ENCODE measurements around the gene IL9R.
"Not testable (repeated sequence)": the region's sequence is repeated elsewhere in the genome, so short reads cannot be mapped to it uniquely, and the experiment has no call there.

Gene IL9R

GRCh38 chrX:155971658-155972057 lies 25.8 kb upstream of the IL9R start:
- H3K27me3 Mint-ChIP-seq (ENCODE audit: low read depth); DNase-seq (ENCODE audit: low spot score); H3K27ac Mint-ChIP-seq; H3K36me3 Mint-ChIP-seq (ENCODE audit: low read depth); H3K4me3 Mint-ChIP-seq: not testable (repeated sequence)
- Mint-ChIP-seq H3K9me3 (peaks cover 27% of the 10 kb centered on the region), H3K4me1 (ENCODE audit: low read depth) (peaks cover 25% of the 10 kb centered on the region)

- Mint-ChIP-seq H3K9me3 (peaks cover 27% of the 10 kb centered on the region), H3K4me1 (ENCODE audit: low read depth) (peaks cover 20% of the 10 kb centered on the region)
- not testable (repeated sequence) for H3K27ac Mint-ChIP-seq; DNase-seq (ENCODE audit: low spot score); H3K4me3 Mint-ChIP-seq; H3K27me3 Mint-ChIP-seq (ENCODE audit: low read depth); H3K36me3 Mint-ChIP-seq (ENCODE audit: low read depth)
These were observed 25.3 kb upstream of the IL9R start for GRCh38 chrX:155972241-155972640.

- H3K36me3 Mint-ChIP-seq (ENCODE audit: low read depth), result no peaks in the 10 kb centered on the region
- H3K27me3 Mint-ChIP-seq (ENCODE audit: low read depth), result peaks cover 11% of the 10 kb centered on the region
- no peaks in the 10 kb centered on the region for H3K4me1 Mint-ChIP-seq (ENCODE audit: low read depth)
- H3K4me3 Mint-ChIP-seq, result no peak overlapping the region
- DNase-seq (ENCODE audit: low spot score), result no peak
- H3K27ac Mint-ChIP-seq, result no peak overlapping the region
- H3K9me3 Mint-ChIP-seq, result peaks cover 7% of the 10 kb centered on the region
These were observed 14.2 kb upstream of the IL9R start for GRCh38 chrX:155983326-155983725.

- Mint-ChIP-seq H3K27me3 (ENCODE audit: low read depth) (peaks cover 8% of the 10 kb centered on the region), H3K27ac (no peak overlapping the region), H3K4me3 (no peak overlapping the region), H3K9me3 (peaks cover 12% of the 10 kb centered on the region), H3K36me3 (ENCODE audit: low read depth) (peaks cover 2% of the 10 kb centered on the region), H3K4me1 (ENCODE audit: low read depth) (no peaks in the 10 kb centered on the region)
- no peak for DNase-seq (ENCODE audit: low spot score)
These were observed 12.3 kb upstream of the IL9R start for GRCh38 chrX:155985208-155985607.

GRCh38 chrX:155986995-155987394 lies 10.5 kb upstream of the IL9R start:
- H3K36me3 Mint-ChIP-seq (ENCODE audit: low read depth); H3K27ac Mint-ChIP-seq; H3K27me3 Mint-ChIP-seq (ENCODE audit: low read depth); H3K4me3 Mint-ChIP-seq; H3K4me1 Mint-ChIP-seq (ENCODE audit: low read depth); DNase-seq (ENCODE audit: low spot score): not testable (repeated sequence)
- H3K9me3 Mint-ChIP-seq, result peaks cover 12% of the 10 kb centered on the region

- Mint-ChIP-seq H3K36me3 (ENCODE audit: low read depth) (peaks cover 2% of the 10 kb centered on the region), H3K27me3 (ENCODE audit: low read depth) (peaks cover 4% of the 10 kb centered on the region), H3K4me3 (no peak overlapping the region), H3K27ac (no peak overlapping the region), H3K4me1 (ENCODE audit: low read depth) (no peaks in the 10 kb centered on the region), H3K9me3 (peaks cover 5% of the 10 kb centered on the region)
- no peak for DNase-seq (ENCODE audit: low spot score)
These were observed 8.6 kb upstream of the IL9R start for GRCh38 chrX:155988859-155989258.

- Mint-ChIP-seq H3K27ac (no peak overlapping the region), H3K4me3 (no peak overlapping the region), H3K27me3 (ENCODE audit: low read depth) (peaks cover 4% of the 10 kb centered on the region), H3K4me1 (ENCODE audit: low read depth) (peaks cover 29% of the 10 kb centered on the region), H3K9me3 (peaks cover 5% of the 10 kb centered on the region), H3K36me3 (ENCODE audit: low read depth) (peaks cover 12% of the 10 kb centered on the region)
- no peak for DNase-seq (ENCODE audit: low spot score)
These were observed 4.1 kb upstream of the IL9R start for GRCh38 chrX:155993421-155993820.

GRCh38 chrX:155995321-155995875 lies 2.1 kb upstream of the IL9R start:
- Mint-ChIP-seq H3K27me3 (ENCODE audit: low read depth) (no peaks in the 10 kb centered on the region), H3K27ac (peak overlapping the region; percentile 78)

GRCh38 chrX:155998116-155998515 lies 620 bp downstream of the IL9R start:
- Mint-ChIP-seq H3K27ac (peak overlapping the region; percentile 97), H3K4me1 (ENCODE audit: low read depth) (peaks cover 65% of the 10 kb centered on the region), H3K27me3 (ENCODE audit: low read depth) (no peaks in the 10 kb centered on the region), H3K36me3 (ENCODE audit: low read depth) (peaks cover 47% of the 10 kb centered on the region), H3K4me3 (peak overlapping the region; percentile 99), H3K9me3 (no peaks in the 10 kb centered on the region)
- DNase-seq (ENCODE audit: low spot score), result no peak

More at GRCh38 chrX:155995321-155995875, 2.1 kb upstream of the IL9R start:
- Mint-ChIP-seq H3K36me3 (ENCODE audit: low read depth) (peaks cover 27% of the 10 kb centered on the region), H3K4me1 (ENCODE audit: low read depth) (peaks cover 41% of the 10 kb centered on the region), H3K9me3 (no peaks in the 10 kb centered on the region), H3K4me3 (peak overlapping the region; percentile 44)
- DNase-seq (ENCODE audit: low spot score), result no peak

- Mint-ChIP-seq H3K27ac (peak overlapping the region; percentile 97), H3K9me3 (no peaks in the 10 kb centered on the region), H3K4me3 (peak overlapping the region; percentile 99), H3K27me3 (ENCODE audit: low read depth) (no peaks in the 10 kb centered on the region), H3K4me1 (ENCODE audit: low read depth) (peaks cover 73% of the 10 kb centered on the region), H3K36me3 (ENCODE audit: low read depth) (peaks cover 55% of the 10 kb centered on the region)
- no peak for DNase-seq (ENCODE audit: low spot score)
These were observed 1.4 kb downstream of the IL9R start for GRCh38 chrX:155998761-155999510.

GRCh38 chrX:155999751-156000150 lies 2.3 kb downstream of the IL9R start:
- H3K27ac Mint-ChIP-seq, result peak overlapping the region; percentile 97
- not testable (repeated sequence) for H3K27me3 Mint-ChIP-seq (ENCODE audit: low read depth)
- H3K4me1 Mint-ChIP-seq (ENCODE audit: low read depth), result peaks cover 79% of the 10 kb centered on the region

GRCh38 chrX:156000361-156000926 lies 2.9 kb downstream of the IL9R start:
- no peaks in the 10 kb centered on the region for H3K9me3 Mint-ChIP-seq
- peak overlapping the region; percentile 97 for H3K27ac Mint-ChIP-seq
- no peak for DNase-seq (ENCODE audit: low spot score)
- no peaks in the 10 kb centered on the region for H3K27me3 Mint-ChIP-seq (ENCODE audit: low read depth)
- peak overlapping the region; percentile 99 for H3K4me3 Mint-ChIP-seq
- peaks cover 75% of the 10 kb centered on the region for H3K4me1 Mint-ChIP-seq (ENCODE audit: low read depth)
- H3K36me3 Mint-ChIP-seq (ENCODE audit: low read depth), result peaks cover 67% of the 10 kb centered on the region

More at GRCh38 chrX:155999751-156000150, 2.3 kb downstream of the IL9R start:
- Mint-ChIP-seq H3K36me3 (ENCODE audit: low read depth) (peaks cover 61% of the 10 kb centered on the region), H3K4me3 (peak overlapping the region; percentile 99)
- not testable (repeated sequence) for DNase-seq (ENCODE audit: low spot score); H3K9me3 Mint-ChIP-seq

- Mint-ChIP-seq H3K4me1 (ENCODE audit: low read depth) (peaks cover 69% of the 10 kb centered on the region), H3K27ac (peak overlapping the region; percentile 97), H3K4me3 (peak overlapping the region; percentile 99), H3K9me3 (no peaks in the 10 kb centered on the region), H3K36me3 (ENCODE audit: low read depth) (peaks cover 69% of the 10 kb centered on the region), H3K27me3 (ENCODE audit: low read depth) (no peaks in the 10 kb centered on the region)
- no peak for DNase-seq (ENCODE audit: low spot score)
These were observed 3.6 kb downstream of the IL9R start for GRCh38 chrX:156001001-156001666.

- Mint-ChIP-seq H3K9me3 (no peaks in the 10 kb centered on the region), H3K4me1 (ENCODE audit: low read depth) (peaks cover 67% of the 10 kb centered on the region), H3K27me3 (ENCODE audit: low read depth) (no peaks in the 10 kb centered on the region), H3K27ac (peak overlapping the region; percentile 97), H3K4me3 (peak overlapping the region; percentile 99), H3K36me3 (ENCODE audit: low read depth) (peaks cover 71% of the 10 kb centered on the region)
- DNase-seq (ENCODE audit: low spot score), result peak; percentile 45
These were observed 4.1 kb downstream of the IL9R start for GRCh38 chrX:156001667-156002021.
